Activated naive CD8-positive, alpha-beta T cell treated with anti-CD3 and anti-CD28 coated beads, Interleukin-2, amount 50 U/mL, for 16 hours (primary cell): Measurements from ENCODE around the gene PPARA.

Experiments
- DNase-seq: peaks from one replicate; pipeline ENCODE4 v3.0.0-alpha.2; 2020; ENCODE audit warnings: low read depth, low spot score

The PPARA gene

GRCh38 chr22:46113910-46114517 lies 36.3 kb upstream of the PPARA start:
- no peak for DNase-seq

GRCh38 chr22:46114518-46115387 lies 35.6 kb upstream of the PPARA start:
- no peak for DNase-seq

- no peak for DNase-seq
Observed at GRCh38 chr22:46115388-46115678, 35.0 kb upstream of the PPARA start.

- no peak for DNase-seq
Observed at GRCh38 chr22:46115755-46116490, 34.4 kb upstream of the PPARA start.

- peak; percentile 64 for DNase-seq
Observed at GRCh38 chr22:46116491-46116958, 33.8 kb upstream of the PPARA start.

GRCh38 chr22:46117206-46118199 lies 32.8 kb upstream of the PPARA start:
- no peak for DNase-seq

- no peak for DNase-seq
Observed at GRCh38 chr22:46119093-46119728, 31.1 kb upstream of the PPARA start.

- no peak for DNase-seq
Observed at GRCh38 chr22:46119729-46120419, 30.5 kb upstream of the PPARA start.

GRCh38 chr22:46120420-46120737 lies 29.9 kb upstream of the PPARA start:
- no peak for DNase-seq

GRCh38 chr22:46121079-46121478 lies 29.2 kb upstream of the PPARA start:
- no peak for DNase-seq

- DNase-seq: no peak
Observed at GRCh38 chr22:46121523-46122287, 28.6 kb upstream of the PPARA start.

GRCh38 chr22:46122511-46122971 lies 27.8 kb upstream of the PPARA start:
- peak; percentile 40 for DNase-seq

- no peak for DNase-seq
Observed at GRCh38 chr22:46122980-46123693, 27.2 kb upstream of the PPARA start.

- DNase-seq: no peak
Observed at GRCh38 chr22:46123694-46124382, 26.5 kb upstream of the PPARA start.

- DNase-seq: no peak
Observed at GRCh38 chr22:46124383-46125144, 25.8 kb upstream of the PPARA start.

GRCh38 chr22:46125311-46125710 lies 25.0 kb upstream of the PPARA start:
- no peak for DNase-seq
